MCF 10A (cell line): ENCODE results near the gene NKPD1. TPM values are rescaled to one million over a fixed set of nuclear protein-coding genes. Genes with fewer than 3 reads are reported as not detected.

Experiments used
- BruUV-seq: library from RNA; stranded (reverse); fragments of 400-500 nt; replicated peaks from 2 replicates; lab custom pipeline; 2021; lab: Mats Ljungman, UMichigan
- CTCF ChIA-PET: fragments of 300-600 bp; sonication (Branson Sonifier 250); formaldehyde crosslinking; extraction: SDS; loops from one replicate; lab custom pipeline; 2021; ENCODE audit warnings: antibody characterized with exemption, inconsistent platforms; lab: Yijun Ruan, JAX
- POLR2A ChIA-PET: fragments of 300-600, 350-650 bp; sonication (Branson Sonifier 250); formaldehyde crosslinking; extraction: SDS; loops from one replicate; lab custom pipeline; 2020; ENCODE audit warnings: antibody characterized with exemption, inconsistent platforms; lab: Yijun Ruan, JAX
- DNase-seq: peaks from one replicate; pipeline ENCODE4 v3.0.0-alpha.2; 2018; ENCODE audit not compliant: unreplicated experiment
- H3K27ac Mint-ChIP-seq: one replicate; pipeline ENCODE4 v1.8.0; 2022; ENCODE audit warnings: mild to moderate bottlenecking, low read depth, mixed read lengths; ENCODE audit not compliant: unreplicated experiment
- H3K27me3 Mint-ChIP-seq: one replicate; pipeline ENCODE4 v1.8.0; 2022; ENCODE audit warnings: mixed read lengths; ENCODE audit not compliant: insufficient read depth, unreplicated experiment
- H3K36me3 Mint-ChIP-seq: one replicate; pipeline ENCODE4 v1.8.0; 2022; ENCODE audit warnings: mild to moderate bottlenecking, moderate library complexity, mixed read lengths; ENCODE audit not compliant: insufficient read depth, unreplicated experiment
- H3K4me1 Mint-ChIP-seq: one replicate; pipeline ENCODE4 v1.8.0; 2022; ENCODE audit warnings: mixed read lengths; ENCODE audit not compliant: insufficient read depth, unreplicated experiment
- H3K4me3 Mint-ChIP-seq: one replicate; pipeline ENCODE4 v1.8.0; 2022; ENCODE audit warnings: mild to moderate bottlenecking, moderate library complexity, mixed read lengths; ENCODE audit not compliant: unreplicated experiment
- H3K9me3 Mint-ChIP-seq: one replicate; pipeline ENCODE4 v1.8.0; 2022; ENCODE audit warnings: mixed read lengths; ENCODE audit not compliant: unreplicated experiment
- CTCF ChIP-seq: fragments of 200-600 bp; IDR thresholded peaks from one replicate; pipeline ENCODE4 v1.8.0; 2022; ENCODE audit warnings: antibody characterized with exemption, mild to moderate bottlenecking; ENCODE audit not compliant: unreplicated experiment
- intact Hi-C: fragments of 100-400 bp; cut with micrococcal nuclease; formaldehyde crosslinking; loops from 2 replicates; pipeline ENCODE4 v1.14.1; 2022
- total RNA-seq: library from RNA; stranded (reverse); gene quantifications from 2 replicates; pipeline ENCODE4 v1.2.3, GENCODE V29; 2022

The NKPD1 gene
- total RNA-seq, 1 experiment from 2014 or later = 0.09 TPM

GRCh38 chr19:45191375-45191774 is 30.6 kb upstream of the NKPD1 start:
- ChIA-PET POLR2A (interaction anchor here (1.1 to 1.6 kb wide), 3 partner anchors 14 to 135 kb away, joined by 3 to 7 read pairs (median 4); partner anchors contain the start of gene TRAPPC6A), CTCF (interaction anchor here (0.8 to 2.7 kb wide), 5 partner anchors 13 to 608 kb away, joined by 3 to 14 read pairs (median 5); partner anchors contain the start of genes BLOC1S3 and TRAPPC6A)
- no peak overlapping the region for H3K4me3 Mint-ChIP-seq
- no peak overlapping the region for H3K27ac Mint-ChIP-seq
- H3K9me3 Mint-ChIP-seq = no peaks in the 10 kb centered on the region
- peaks cover 7% of the 10 kb centered on the region for H3K4me1 Mint-ChIP-seq
- no peak for TF ChIP-seq CTCF
- BruUV-seq = no TSS peak
- H3K36me3 Mint-ChIP-seq = no peaks in the 10 kb centered on the region
- intact Hi-C loops = no loop called here
- DNase-seq = peak; percentile 45
- no peaks in the 10 kb centered on the region for H3K27me3 Mint-ChIP-seq

- CTCF ChIA-PET = interaction anchor here (0.6 to 0.7 kb wide), 3 partner anchors 132 to 480 kb away, joined by 3 read pairs; no protein-coding TSS in a partner anchor
- intact Hi-C loops = no loop called here
Observed at GRCh38 chr19:45189971-45190370, 29.2 kb upstream of the NKPD1 start.

DNA sequence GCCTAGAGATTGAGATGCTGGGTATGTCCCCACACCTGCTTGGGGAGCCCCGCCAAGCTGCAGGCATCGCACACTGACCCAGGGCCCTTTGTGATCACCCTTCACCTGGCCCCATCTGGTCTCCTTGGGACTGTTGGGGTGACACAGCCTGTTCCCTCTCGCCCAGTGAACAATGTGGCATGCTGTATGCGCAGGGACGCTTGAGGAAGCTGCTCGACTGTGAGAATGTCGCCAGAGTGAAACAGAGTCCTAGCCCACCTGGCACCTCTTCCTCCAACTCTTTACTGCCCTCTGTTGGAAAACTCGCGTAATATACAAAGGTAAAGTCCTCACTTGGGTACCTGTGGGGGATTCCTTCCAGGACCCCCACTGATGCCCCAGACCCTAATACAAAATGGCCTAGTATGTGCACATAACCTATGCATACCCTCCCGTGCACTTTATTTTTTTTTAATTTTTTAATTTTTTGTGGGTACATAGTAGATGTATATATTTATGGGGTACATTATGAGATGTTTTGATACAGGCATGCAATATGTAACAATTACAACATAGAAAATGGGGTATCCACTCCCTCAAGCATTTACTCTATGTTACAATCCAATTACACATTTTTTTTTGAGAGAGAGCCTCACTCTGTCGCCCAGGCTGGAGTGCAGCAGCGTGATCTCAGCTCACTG is 26.8 kb upstream of the NKPD1 start:
- no TSS peak for BruUV-seq
- POLR2A ChIA-PET = interaction anchor here (1.9 kb wide), 1 partner anchor 9 kb away, joined by 11 read pairs; the partner anchor contains the start of genes BLOC1S3 and TRAPPC6A
- DNase-seq = peak; percentile 62
- H3K9me3 Mint-ChIP-seq = no peaks in the 10 kb centered on the region
- intact Hi-C loops = no loop called here
- H3K4me1 Mint-ChIP-seq = peaks cover 5% of the 10 kb centered on the region
- H3K36me3 Mint-ChIP-seq = no peaks in the 10 kb centered on the region
- H3K27ac Mint-ChIP-seq = no peak overlapping the region
- CTCF ChIA-PET = interaction anchor here (0.6 to 1.9 kb wide), 10 partner anchors 9 to 315 kb away, joined by 3 to 6 read pairs (median 3); partner anchors contain the start of gene BLOC1S3
- TF ChIP-seq CTCF = peak; percentile 69
- no peak overlapping the region for H3K4me3 Mint-ChIP-seq
- no peaks in the 10 kb centered on the region for H3K27me3 Mint-ChIP-seq

More at GRCh38 chr19:45189971-45190370, 29.2 kb upstream of the NKPD1 start:
- no peaks in the 10 kb centered on the region for H3K36me3 Mint-ChIP-seq
- no peaks in the 10 kb centered on the region for H3K9me3 Mint-ChIP-seq
- POLR2A ChIA-PET = no interaction called here
- BruUV-seq = no TSS peak
- H3K27me3 Mint-ChIP-seq = no peaks in the 10 kb centered on the region
- H3K4me3 Mint-ChIP-seq = no peak overlapping the region
- DNase-seq = no peak
- H3K4me1 Mint-ChIP-seq = no peaks in the 10 kb centered on the region
- no peak for TF ChIP-seq CTCF
- H3K27ac Mint-ChIP-seq = no peak overlapping the region

- Mint-ChIP-seq H3K27me3 (no peaks in the 10 kb centered on the region), H3K27ac (no peak overlapping the region), H3K9me3 (no peaks in the 10 kb centered on the region), H3K4me1 (peaks cover 6% of the 10 kb centered on the region), H3K4me3 (no peak overlapping the region), H3K36me3 (no peaks in the 10 kb centered on the region)
- no TSS peak for BruUV-seq
- TF ChIP-seq CTCF = no peak
- POLR2A ChIA-PET = interaction anchor here (1.9 kb wide), 1 partner anchor 8 kb away, joined by 11 read pairs; the partner anchor contains the start of genes BLOC1S3 and TRAPPC6A
- CTCF ChIA-PET = interaction anchor here (0.6 to 1.9 kb wide), 12 partner anchors 8 to 169 kb away, joined by 3 to 6 read pairs (median 4); partner anchors contain the start of gene BLOC1S3
- intact Hi-C loops = no loop called here
- no peak for DNase-seq
Observed at GRCh38 chr19:45186509-45187334, 25.9 kb upstream of the NKPD1 start.
